ENCODE data around the gene ZNF516.

Gene ZNF516

DNA sequence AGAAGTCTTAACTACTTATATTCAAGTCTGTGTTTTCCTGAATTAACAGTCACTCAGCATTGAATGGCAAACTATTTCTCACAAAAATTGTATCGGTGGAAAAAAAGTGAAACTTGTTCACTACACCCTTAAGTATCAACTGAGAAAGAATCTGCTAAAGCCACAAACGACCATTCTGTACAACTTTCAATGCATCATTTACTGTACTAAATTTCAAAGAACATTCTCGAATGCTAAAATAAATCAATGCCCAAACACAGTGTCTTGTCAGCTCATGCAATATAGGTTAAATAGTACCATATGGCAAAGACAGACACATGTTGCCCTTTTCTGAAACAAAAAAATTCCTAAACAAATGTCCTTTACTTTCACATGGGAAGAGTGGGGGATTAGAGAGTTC is 9.0 kb downstream of the ZNF516 start:
- TF ChIP-seq, protein P1, sequence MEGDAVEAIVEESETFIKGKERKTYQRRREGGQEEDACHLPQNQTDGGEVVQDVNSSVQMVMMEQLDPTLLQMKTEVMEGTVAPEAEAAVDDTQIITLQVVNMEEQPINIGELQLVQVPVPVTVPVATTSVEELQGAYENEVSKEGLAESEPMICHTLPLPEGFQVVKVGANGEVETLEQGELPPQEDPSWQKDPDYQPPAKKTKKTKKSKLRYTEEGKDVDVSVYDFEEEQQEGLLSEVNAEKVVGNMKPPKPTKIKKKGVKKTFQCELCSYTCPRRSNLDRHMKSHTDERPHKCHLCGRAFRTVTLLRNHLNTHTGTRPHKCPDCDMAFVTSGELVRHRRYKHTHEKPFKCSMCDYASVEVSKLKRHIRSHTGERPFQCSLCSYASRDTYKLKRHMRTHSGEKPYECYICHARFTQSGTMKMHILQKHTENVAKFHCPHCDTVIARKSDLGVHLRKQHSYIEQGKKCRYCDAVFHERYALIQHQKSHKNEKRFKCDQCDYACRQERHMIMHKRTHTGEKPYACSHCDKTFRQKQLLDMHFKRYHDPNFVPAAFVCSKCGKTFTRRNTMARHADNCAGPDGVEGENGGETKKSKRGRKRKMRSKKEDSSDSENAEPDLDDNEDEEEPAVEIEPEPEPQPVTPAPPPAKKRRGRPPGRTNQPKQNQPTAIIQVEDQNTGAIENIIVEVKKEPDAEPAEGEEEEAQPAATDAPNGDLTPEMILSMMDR (IDR thresholded peaks at IDR 0.05; ENCODE audit: insufficient read depth, missing control alignments) = no peak
- FAIRE-seq = no peak

DNA sequence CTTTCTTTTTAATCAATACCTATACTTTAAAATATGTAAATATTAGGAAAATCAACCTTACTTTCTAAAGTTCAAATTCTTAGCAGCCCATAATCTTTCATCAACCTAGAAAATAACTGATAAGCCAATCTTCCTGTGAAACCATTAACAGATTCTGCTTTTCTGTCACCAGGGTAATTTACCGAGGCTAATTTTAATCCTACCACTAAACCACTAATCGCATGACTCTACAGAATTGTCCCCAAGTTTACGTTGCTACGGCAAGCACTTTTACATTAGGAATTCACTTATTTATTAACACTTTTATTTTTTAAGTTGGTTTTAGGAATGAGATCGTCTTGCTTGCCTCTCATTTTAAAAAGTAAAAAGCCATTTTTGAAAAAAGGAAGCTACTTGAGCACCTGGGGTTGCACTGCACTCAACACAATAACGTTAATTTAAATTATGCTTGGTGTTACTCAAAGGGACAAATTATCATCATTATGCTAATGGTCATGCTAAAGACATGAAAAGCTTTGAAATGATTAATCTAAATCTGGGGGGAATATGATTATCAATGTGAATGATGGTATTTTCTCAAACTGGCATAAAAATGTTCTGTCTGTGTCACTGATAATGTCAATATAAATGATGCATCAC is 10.2 kb downstream of the ZNF516 start:
- DNase-seq (ENCODE audit: insufficient read length, low spot score) (peak; percentile 96), FAIRE-seq (peak; percentile 100)
- TF ChIP-seq, protein P1 (IDR thresholded peaks at IDR 0.05; ENCODE audit: insufficient read depth, missing control alignments) = no peak

More for the DNA sequence above, 9.0 kb downstream of the ZNF516 start:
- DNase-seq (ENCODE audit: insufficient read length, low spot score) = no peak

- no peak for DNase-seq (ENCODE audit: insufficient read length, low spot score)
- no peak for FAIRE-seq
- TF ChIP-seq, protein P1 (IDR thresholded peaks at IDR 0.05; ENCODE audit: insufficient read depth, missing control alignments) = no peak
Measured at GRCh38 chr18:76483780-76484179, 11.3 kb downstream of the ZNF516 start.

GRCh38 chr18:76482971-76483691 is 11.9 kb downstream of the ZNF516 start:
- no peak for DNase-seq (ENCODE audit: insufficient read length, low spot score)
- TF ChIP-seq, protein P1 (IDR thresholded peaks at IDR 0.05; ENCODE audit: insufficient read depth, missing control alignments) = no peak

DNA sequence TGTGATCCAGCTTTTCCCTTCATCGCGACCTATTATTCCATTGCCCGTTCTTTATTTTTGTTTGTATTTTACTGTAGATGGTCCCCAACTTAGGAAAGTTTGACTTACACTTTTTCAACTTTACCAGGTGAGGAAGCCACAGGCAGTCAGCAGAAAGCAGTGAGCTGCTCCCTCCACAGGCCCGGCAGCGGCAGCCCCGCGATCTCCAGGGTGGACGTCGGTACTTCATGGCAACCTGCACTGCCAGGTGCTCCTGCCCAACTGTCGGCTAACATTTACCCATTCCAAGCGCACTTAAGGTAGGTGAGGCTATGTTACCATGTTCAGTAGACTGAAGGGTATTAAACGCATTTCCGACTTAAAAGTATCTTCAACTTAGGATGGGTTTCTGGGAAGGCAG is 12.8 kb downstream of the ZNF516 start:
- TF ChIP-seq, protein P1 (IDR thresholded peaks at IDR 0.05; ENCODE audit: insufficient read depth, missing control alignments) = no peak
- no peak for DNase-seq (ENCODE audit: insufficient read length, low spot score)
- no peak for FAIRE-seq

More at GRCh38 chr18:76482971-76483691, 11.9 kb downstream of the ZNF516 start:
- no peak for FAIRE-seq

GRCh38 chr18:76480913-76481312 is 14.1 kb downstream of the ZNF516 start:
- TF ChIP-seq, protein P1 (IDR thresholded peaks at IDR 0.05; ENCODE audit: insufficient read depth, missing control alignments) = no peak
- DNase-seq (ENCODE audit: insufficient read length, low spot score) (no peak), FAIRE-seq (no peak)

Data from D721Med (cell line).